ENCODE measurements around the gene SNX21.

SNX21 gene

GRCh38 chr20:45834797-45835161, 1.2 kb downstream of the SNX21 start:
- TF ChIP-seq, protein P1, sequence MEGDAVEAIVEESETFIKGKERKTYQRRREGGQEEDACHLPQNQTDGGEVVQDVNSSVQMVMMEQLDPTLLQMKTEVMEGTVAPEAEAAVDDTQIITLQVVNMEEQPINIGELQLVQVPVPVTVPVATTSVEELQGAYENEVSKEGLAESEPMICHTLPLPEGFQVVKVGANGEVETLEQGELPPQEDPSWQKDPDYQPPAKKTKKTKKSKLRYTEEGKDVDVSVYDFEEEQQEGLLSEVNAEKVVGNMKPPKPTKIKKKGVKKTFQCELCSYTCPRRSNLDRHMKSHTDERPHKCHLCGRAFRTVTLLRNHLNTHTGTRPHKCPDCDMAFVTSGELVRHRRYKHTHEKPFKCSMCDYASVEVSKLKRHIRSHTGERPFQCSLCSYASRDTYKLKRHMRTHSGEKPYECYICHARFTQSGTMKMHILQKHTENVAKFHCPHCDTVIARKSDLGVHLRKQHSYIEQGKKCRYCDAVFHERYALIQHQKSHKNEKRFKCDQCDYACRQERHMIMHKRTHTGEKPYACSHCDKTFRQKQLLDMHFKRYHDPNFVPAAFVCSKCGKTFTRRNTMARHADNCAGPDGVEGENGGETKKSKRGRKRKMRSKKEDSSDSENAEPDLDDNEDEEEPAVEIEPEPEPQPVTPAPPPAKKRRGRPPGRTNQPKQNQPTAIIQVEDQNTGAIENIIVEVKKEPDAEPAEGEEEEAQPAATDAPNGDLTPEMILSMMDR (IDR thresholded peaks at IDR 0.05; ENCODE audit: insufficient read depth, low read length, poor library complexity, severe bottlenecking): no peak
- no peak overlapping the region for H3K4me3 ChIP-seq (replicated peaks; ENCODE audit: low read depth, low read length)
- no peak for DNase-seq (ENCODE audit: extremely low read depth, insufficient read length)

DNA sequence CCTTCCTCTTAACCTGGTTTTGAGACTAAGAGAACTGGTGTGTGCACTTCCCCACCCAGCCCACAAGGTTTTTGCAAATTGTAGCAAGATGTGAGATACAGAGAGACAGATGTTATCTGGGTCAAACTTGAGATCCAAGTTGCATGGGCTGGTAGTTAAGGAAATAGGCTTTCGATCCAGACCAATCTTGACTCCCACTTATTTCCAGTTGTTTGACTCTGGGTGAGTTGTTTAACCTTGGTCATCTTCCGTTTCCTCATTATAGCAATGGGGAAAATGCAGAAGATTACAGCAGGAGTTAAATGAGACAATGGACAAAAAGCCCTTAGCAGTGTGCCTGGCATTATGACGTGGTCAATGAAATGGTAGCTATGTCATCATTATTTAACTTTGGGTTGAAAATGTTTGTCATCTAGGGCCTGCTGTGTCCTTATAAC, 1.7 kb downstream of the SNX21 start:
- DNase-seq (ENCODE audit: extremely low read depth, insufficient read length): no peak

More at GRCh38 chr20:45834797-45835161, 1.2 kb downstream of the SNX21 start:
- Histone ChIP-seq H3K36me3 (ENCODE audit: control insufficient read depth, insufficient read depth, low read length) (no peaks in the 10 kb centered on the region; the same call in 1 of the 2 replicates), H3K27me3 (replicated peaks; ENCODE audit: control insufficient read depth, insufficient read depth, low read length) (no peaks in the 10 kb centered on the region)

GRCh38 chr20:45835825-45836224, 2.2 kb downstream of the SNX21 start:
- no peak overlapping the region for H3K4me3 ChIP-seq (replicated peaks; ENCODE audit: low read depth, low read length)
- DNase-seq (ENCODE audit: extremely low read depth, insufficient read length): no peak
- TF ChIP-seq, protein P1 (IDR thresholded peaks at IDR 0.05; ENCODE audit: insufficient read depth, low read length, poor library complexity, severe bottlenecking): no peak

More for the DNA sequence above, 1.7 kb downstream of the SNX21 start:
- no peak overlapping the region for H3K4me3 ChIP-seq (replicated peaks; ENCODE audit: low read depth, low read length)
- H3K36me3 ChIP-seq (ENCODE audit: control insufficient read depth, insufficient read depth, low read length): no peaks in the 10 kb centered on the region; the same call in 1 of the 2 replicates
- H3K27me3 ChIP-seq (replicated peaks; ENCODE audit: control insufficient read depth, insufficient read depth, low read length): no peaks in the 10 kb centered on the region
- TF ChIP-seq, protein P1 (IDR thresholded peaks at IDR 0.05; ENCODE audit: insufficient read depth, low read length, poor library complexity, severe bottlenecking): no peak

GRCh38 chr20:45836841-45837240, 3.2 kb downstream of the SNX21 start:
- H3K4me3 ChIP-seq (replicated peaks; ENCODE audit: low read depth, low read length): no peak overlapping the region
- H3K36me3 ChIP-seq (ENCODE audit: control insufficient read depth, insufficient read depth, low read length): peaks cover 5% of the 10 kb centered on the region; the same call in 1 of the 2 replicates
- TF ChIP-seq, protein P1 (IDR thresholded peaks at IDR 0.05; ENCODE audit: insufficient read depth, low read length, poor library complexity, severe bottlenecking): no peak
- H3K27me3 ChIP-seq (replicated peaks; ENCODE audit: control insufficient read depth, insufficient read depth, low read length): no peaks in the 10 kb centered on the region
- no peak for DNase-seq (ENCODE audit: extremely low read depth, insufficient read length)

More at GRCh38 chr20:45835825-45836224, 2.2 kb downstream of the SNX21 start:
- H3K36me3 ChIP-seq (ENCODE audit: control insufficient read depth, insufficient read depth, low read length): peaks cover under 1% of the 10 kb centered on the region; the same call in 1 of the 2 replicates
- H3K27me3 ChIP-seq (replicated peaks; ENCODE audit: control insufficient read depth, insufficient read depth, low read length): no peaks in the 10 kb centered on the region

DNA sequence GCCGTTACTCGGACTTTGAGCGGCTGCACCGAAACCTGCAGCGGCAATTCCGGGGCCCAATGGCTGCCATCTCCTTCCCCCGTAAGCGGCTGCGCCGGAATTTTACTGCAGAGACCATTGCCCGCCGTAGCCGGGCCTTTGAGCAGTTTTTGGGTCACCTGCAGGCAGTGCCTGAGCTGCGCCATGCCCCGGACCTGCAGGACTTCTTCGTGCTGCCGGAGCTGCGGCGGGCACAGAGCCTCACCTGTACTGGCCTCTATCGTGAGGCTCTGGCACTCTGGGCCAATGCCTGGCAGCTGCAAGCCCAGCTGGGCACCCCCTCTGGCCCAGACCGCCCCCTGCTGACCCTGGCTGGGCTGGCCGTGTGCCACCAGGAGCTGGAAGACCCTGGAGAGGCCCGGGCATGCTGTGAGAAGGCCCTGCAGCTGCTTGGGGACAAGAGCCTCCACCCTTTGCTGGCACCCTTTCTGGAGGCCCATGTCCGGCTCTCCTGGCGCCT, 7.2 kb downstream of the SNX21 start:
- H3K36me3 ChIP-seq (ENCODE audit: control insufficient read depth, insufficient read depth, low read length): peaks cover 14% of the 10 kb centered on the region
- DNase-seq (ENCODE audit: extremely low read depth, insufficient read length): no peak
- no peak overlapping the region for H3K4me3 ChIP-seq (replicated peaks; ENCODE audit: low read depth, low read length)
- H3K27me3 ChIP-seq (replicated peaks; ENCODE audit: control insufficient read depth, insufficient read depth, low read length): no peaks in the 10 kb centered on the region
- TF ChIP-seq, protein P1 (IDR thresholded peaks at IDR 0.05; ENCODE audit: insufficient read depth, low read length, poor library complexity, severe bottlenecking): no peak
